GM19351 (cell line): Measurements from ENCODE around the gene RBPJL.
"Not testable (repeated sequence)": the region's sequence is repeated elsewhere in the genome, so short reads cannot be mapped to it uniquely, and the experiment has no call there.

Experiments used
- ATAC-seq: cut with Tn5 transposase; IDR thresholded peaks from one replicate; pipeline ENCODE4 v1.9.1; 2021; ENCODE audit warnings: mild to moderate bottlenecking, moderate library complexity; ENCODE audit not compliant: unreplicated experiment

Gene RBPJL

GRCh38 chr20:45341579-45341938 is 34.9 kb downstream of the RBPJL start:
- no peak for ATAC-seq

- no peak for ATAC-seq
Measured at GRCh38 chr20:45341939-45342854, 35.6 kb downstream of the RBPJL start.

DNA sequence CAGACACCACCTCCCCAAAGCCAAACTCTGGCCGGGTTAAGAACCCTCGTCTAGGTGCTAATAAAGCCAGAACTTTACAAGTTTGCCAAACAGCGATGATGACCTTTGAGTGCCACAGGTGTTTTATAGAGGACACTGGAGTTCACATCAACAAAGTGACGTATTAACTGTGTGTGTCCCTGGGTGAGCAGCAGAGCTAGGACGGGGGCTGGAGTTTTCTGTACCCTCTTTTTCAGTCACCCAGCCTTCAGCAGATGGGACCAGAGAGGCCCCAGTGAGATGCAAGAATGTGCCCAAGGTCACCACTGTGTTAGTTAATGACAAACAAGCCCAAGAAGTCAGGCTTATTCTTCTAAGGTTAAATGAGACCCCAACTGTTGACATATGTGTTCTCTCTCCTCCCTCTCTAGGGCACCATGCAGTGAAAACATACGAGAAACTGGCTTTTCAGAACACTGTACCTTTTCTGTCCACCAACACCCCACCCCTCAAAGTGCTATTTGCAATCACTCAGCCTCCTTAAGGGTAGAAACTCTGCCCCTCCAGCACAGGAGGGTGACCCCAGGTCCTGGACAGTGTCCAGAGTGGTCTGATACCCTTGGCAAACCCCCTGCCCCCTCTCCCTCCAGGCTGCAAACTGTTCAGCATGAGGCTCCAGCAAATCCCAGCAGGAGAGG is 36.4 kb downstream of the RBPJL start:
- no peak for ATAC-seq

DNA sequence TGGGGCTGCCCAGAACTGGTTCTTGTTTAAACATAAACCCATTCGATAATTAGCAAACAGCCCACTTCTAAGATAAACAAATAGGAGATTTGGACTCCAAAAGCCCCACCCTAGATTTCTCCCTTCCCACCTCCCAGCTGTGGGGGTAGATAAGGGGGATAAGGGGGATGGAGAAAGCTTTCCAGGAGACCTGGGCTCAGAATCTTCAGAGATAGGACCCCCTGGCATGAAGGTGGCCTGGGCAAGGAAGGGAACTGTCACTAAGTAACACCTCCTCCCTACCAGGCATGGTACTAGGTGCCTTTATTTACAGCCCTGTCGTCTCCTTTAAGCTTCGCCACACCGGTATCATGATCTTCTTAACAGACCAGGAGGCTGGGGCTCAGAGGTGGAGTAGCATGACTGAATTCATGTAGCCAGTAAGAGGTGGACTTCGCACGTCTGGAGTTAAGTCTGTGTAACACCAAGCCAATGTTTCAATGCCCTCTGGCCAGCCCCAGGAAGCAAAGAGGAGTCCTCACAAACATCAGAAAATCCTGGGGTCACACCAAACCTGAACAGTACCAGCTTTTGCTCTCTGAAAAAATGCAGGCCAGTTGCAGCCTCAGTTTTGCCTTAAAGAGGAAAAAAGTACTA is 37.0 kb downstream of the RBPJL start:
- ATAC-seq, result no peak

GRCh38 chr20:45344168-45344860 is 37.7 kb downstream of the RBPJL start:
- no peak for ATAC-seq

DNA sequence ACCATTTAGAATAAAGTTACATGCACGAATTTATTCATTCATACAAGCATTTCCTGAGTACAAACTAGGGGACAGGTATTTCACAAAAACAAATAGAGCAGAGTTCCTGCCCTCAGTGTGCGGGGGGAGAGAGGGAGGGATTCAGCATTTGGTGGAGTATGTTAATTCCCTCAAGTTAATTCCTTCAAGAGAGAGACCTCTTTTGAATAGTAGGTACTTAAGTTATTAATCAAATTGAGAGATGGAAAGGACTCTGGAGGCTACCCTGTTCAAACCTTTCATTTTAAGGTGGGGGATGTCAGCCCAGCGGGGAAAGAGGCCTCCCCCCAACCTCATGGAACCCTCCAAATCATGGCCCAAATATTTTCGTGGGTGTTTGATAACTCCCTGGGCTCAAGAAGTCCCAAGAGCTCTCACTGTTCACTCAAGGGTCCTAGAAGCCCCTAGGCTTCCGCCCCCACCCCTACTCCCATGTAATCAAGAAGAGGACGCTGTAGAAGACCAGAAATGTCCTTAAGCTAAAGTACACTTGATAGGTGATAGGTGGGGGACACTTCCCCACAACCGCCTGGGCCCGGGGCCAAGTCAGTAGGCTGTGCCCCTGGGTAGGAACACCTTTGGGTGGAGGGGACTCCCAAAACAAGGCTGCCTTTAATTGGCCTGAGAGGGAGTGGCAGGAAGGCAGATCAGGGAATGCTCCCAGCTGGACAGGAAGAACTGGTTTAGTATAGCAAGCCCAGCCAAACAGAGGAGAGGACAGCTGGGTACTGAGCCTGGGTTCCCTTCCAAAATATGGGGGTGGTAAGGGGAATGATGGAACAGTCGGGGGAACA is 38.7 kb downstream of the RBPJL start:
- ATAC-seq, result no peak

DNA sequence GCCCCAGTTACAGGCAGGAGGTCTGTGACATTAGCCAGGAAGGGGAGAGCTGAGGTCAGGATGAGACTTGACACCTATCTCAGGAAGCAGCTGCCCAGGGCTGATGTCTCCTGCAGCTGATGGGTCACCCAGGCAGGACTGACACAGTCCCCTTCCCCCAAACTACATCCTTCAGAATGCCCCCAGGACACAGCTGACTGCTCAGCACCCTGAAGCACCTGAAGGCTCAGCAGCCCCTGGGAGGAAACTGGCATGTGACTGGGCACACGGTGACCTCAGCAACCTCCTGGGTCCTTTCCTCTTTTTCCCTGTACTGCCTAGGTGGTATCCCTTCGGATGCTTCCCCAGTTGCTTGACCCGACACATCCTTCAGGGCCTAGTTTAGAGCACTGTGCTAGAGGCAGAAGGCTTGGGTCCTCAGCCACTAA is 39.7 kb downstream of the RBPJL start:
- no peak for ATAC-seq

GRCh38 chr20:45346851-45347250 is 40.2 kb downstream of the RBPJL start:
- ATAC-seq, result no peak

- no peak for ATAC-seq
Measured at GRCh38 chr20:45347297-45347935, 40.8 kb downstream of the RBPJL start.

DNA sequence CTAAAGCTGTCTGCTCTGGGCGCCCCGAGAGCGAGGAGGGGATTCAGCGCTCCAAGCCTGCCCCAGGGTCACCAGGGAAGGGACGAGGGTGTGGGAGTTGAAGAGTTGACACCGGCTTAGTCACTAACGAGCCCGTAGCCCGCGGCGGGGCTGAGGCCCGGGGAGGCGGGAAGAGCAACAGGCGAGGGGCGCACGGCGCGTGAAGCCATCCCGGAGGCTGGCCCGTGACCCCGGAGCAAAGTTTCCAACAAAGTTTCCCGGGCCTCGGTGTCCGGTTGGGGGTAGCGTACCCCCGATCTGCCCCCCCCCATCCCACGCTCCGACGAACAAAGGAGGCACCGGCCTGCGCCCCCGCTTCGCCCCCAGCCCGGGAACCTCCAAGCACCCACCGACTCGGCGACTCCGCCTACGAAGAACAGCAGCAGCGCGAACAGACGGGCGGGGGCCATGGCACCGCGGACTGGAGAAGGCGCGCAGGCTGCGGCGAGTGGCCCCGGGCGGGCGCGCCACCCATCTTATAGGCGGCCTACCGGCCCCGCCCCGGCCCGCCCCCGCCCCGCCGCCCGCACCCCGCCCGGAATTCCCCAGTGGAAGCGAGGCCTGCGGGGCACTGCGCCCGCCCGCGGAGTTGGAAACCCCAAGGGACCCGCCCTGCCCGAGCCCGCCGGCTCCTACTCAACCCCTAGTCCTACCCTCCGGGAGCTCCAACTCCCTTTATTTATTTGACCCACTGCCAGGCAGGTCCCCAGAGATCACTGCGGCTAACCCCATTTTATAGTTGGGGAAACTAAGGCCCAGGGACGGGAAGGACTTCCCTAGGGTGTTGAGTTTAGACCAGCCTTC is 41.5 kb downstream of the RBPJL start, which contains the start of gene SDC4:
TSS of gene SDC4 (minus strand) at position 489 of the 843 bp plus-strand sequence. CDS start at position 449, 40 bp downstream.
- no peak for ATAC-seq

DNA sequence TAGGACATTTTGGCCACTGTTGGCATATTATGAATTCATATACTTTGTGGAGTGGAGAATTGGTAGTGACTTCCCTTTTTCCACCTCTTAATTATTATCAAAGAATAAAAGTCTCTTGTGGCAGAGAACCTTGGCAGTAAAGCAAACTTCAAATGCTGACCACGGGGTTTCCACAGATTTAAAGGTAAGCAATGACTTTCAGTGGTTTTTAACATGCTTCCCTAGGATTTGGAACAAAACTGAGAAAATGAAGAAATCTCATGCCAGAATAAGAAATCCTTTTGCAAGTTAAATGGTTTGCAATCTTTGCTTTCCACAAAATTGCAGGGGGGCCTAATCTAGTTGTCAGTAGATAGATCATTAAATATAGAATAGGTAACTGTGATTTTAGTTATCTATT is 43.6 kb downstream of the RBPJL start:
- ATAC-seq, result no peak

- ATAC-seq, result not testable (repeated sequence)
Measured at GRCh38 chr20:45350795-45351194, 44.2 kb downstream of the RBPJL start.

DNA sequence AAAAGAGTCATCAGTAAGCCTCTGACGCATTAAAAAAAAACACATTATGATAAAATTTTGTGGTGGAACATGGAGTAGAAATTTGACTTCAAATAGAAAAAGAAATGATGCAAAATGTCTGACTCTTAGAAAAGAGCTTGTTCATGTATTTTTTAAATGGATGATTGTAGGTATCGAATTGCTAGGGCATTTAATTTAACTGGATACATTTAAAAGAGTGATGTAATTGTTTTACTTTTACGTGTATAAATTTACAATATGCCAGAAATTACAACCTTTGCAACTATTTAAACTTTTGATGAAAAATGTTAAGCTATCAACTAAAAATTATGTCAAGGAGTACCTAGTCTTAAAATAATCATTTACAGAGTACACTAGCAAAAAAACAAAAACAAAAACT is 46.1 kb downstream of the RBPJL start:
- ATAC-seq, result no peak

- ATAC-seq, result no peak
Measured at GRCh38 chr20:45353746-45354145, 47.1 kb downstream of the RBPJL start.

DNA sequence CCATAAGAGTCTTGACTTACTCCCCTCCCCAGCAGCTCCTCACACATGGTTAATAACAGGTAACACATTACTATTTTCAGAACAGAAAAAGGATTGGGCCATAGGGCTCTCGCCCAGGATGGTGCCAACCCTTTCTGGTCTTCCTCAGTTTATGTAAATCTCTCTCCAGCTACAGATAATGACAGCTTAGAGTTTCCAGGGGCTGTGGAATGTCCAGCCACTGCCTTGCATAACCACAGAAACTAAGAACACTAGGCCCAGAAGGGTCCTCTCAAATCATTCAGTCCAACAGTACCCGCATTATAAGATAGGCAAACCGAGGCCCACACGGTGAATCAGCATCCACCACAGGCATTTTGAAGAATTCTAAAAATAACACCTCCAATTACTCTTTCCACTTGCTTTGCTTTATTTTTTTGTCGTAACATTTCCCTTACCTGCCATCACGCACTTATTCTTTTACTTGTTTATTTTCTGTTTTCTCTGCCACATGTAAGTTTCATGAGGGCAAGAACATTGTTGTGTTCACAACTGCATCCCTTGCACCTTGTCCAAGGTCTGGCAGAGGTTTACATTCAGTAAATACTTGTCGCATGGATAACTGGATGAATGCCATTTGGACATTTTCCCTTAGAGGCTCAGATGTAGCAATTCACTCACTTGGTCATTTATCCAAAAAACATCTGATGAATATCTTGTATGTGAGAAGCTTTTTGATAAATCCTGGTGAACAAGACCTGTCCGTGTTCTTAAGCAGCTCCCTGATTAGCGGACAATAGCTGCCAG is 48.0 kb downstream of the RBPJL start:
- no peak for ATAC-seq

DNA sequence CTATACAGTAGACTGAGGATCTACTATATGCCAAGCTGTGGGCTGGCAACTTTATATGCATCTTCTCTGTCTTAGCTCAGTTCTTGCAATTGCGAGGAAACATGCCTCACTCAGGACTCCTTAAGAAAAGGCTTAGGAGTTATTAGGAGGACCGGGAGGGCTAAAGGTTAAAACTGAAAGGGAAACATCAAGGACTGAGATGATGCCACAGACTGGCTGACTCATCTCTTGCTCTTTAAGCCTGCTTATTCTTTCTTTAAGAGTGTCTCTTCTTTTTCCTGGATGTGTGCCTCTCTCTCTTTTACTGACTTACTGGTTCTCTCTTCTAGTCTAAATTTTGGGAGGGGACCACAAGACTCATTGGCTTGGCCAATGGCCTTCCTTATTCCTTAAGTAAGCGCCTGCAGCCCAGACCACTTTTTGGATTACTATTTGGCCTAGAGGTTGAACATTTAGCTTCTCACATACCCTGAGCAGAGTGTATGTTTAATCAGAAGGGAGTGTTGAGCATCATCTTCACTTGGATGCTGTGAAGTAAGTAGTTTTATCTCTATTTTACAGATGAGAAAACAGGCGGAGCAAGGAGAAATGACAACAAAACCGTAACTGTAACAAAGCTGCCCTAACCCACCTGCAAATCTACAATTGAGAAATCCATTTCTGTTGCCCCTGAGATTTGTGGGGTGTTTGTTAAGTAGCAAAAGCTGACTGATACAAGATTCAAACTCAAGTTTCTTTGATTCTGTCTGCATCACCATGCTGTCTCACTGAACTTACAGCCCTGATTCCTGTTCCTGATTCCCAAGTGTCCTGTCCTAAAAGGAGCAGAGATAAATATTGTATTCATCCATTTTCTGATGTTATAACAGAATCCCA is 48.8 kb downstream of the RBPJL start:
- no peak for ATAC-seq
